Measurements from ENCODE around the gene NDUFA1. TPM values are rescaled to one million over a fixed set of nuclear protein-coding genes. Genes with fewer than 3 reads are reported as not detected.
"Not testable (repeated sequence)": the region's sequence is repeated elsewhere in the genome, so short reads cannot be mapped to it uniquely, and the experiment has no call there.

Gene NDUFA1
- total and polyA plus RNA-seq, 2 donors: 87.9 to 120 TPM

GRCh38 chrX:119885554-119886428 is 14.2 kb downstream of the NDUFA1 start:
- Histone ChIP-seq H3K4me1 (ENCODE audit: insufficient read depth) (no peaks in the 10 kb centered on the region), H3K36me3 (ENCODE audit: insufficient read depth) (no peaks in the 10 kb centered on the region), H3K27ac (ENCODE audit: low read depth) (no peak overlapping the region), H3K4me3 (ENCODE audit: low read depth, low read length) (no peak overlapping the region)
- WGBS: 86% methylated on average over 11 of the region's 11 CpGs
- no peak for DNase-seq (ENCODE audit: extremely low spot score)

- DNase-seq (ENCODE audit: extremely low spot score): no peak
- H3K27ac ChIP-seq (ENCODE audit: low read depth): no peak overlapping the region
- H3K36me3 ChIP-seq (ENCODE audit: insufficient read depth): no peaks in the 10 kb centered on the region
- no peaks in the 10 kb centered on the region for H3K4me1 ChIP-seq (ENCODE audit: insufficient read depth)
- WGBS: 5% methylated on average over 40 of the region's 40 CpGs
- no peak overlapping the region for H3K4me3 ChIP-seq (ENCODE audit: low read depth, low read length)
These were observed 16.2 kb downstream of the NDUFA1 start for GRCh38 chrX:119887721-119888425.

GRCh38 chrX:119890626-119891025 is 19.0 kb downstream of the NDUFA1 start:
- WGBS: 87% methylated on average over 32 of the region's 36 CpGs

GRCh38 chrX:119891961-119892692 is 20.5 kb downstream of the NDUFA1 start:
- H3K27ac ChIP-seq (ENCODE audit: low read depth); H3K4me1 ChIP-seq (ENCODE audit: insufficient read depth); H3K4me3 ChIP-seq (ENCODE audit: low read depth, low read length); DNase-seq (ENCODE audit: extremely low spot score); H3K36me3 ChIP-seq (ENCODE audit: insufficient read depth): not testable (repeated sequence)
- WGBS: 36% methylated on average over 16 of the region's 16 CpGs

More at GRCh38 chrX:119890626-119891025, 19.0 kb downstream of the NDUFA1 start:
- not testable (repeated sequence) for H3K36me3 ChIP-seq (ENCODE audit: insufficient read depth); H3K4me3 ChIP-seq (ENCODE audit: low read depth, low read length); H3K4me1 ChIP-seq (ENCODE audit: insufficient read depth); DNase-seq (ENCODE audit: extremely low spot score); H3K27ac ChIP-seq (ENCODE audit: low read depth)

GRCh38 chrX:119895843-119896326 is 24.3 kb downstream of the NDUFA1 start, which contains the start of gene AKAP14:
Gene AKAP14 (plus strand): TSS chrX:119895893. CDS start chrX:119903224, 7,331 bp downstream.
- Histone ChIP-seq H3K4me1 (ENCODE audit: insufficient read depth) (no peaks in the 10 kb centered on the region), H3K36me3 (ENCODE audit: insufficient read depth) (no peaks in the 10 kb centered on the region), H3K27ac (ENCODE audit: low read depth) (no peak within 1 kb of the TSS), H3K4me3 (ENCODE audit: low read depth, low read length) (no peak within 1 kb of the TSS)
- DNase-seq (ENCODE audit: extremely low spot score): no peak
- WGBS: 33% methylated on average over 4 of the region's 4 CpGs

GRCh38 chrX:119899125-119899524 is 27.5 kb downstream of the NDUFA1 start:
- 14% methylated on average over 2 of the region's 2 CpGs for WGBS
- no peaks in the 10 kb centered on the region for H3K36me3 ChIP-seq (ENCODE audit: insufficient read depth)
- DNase-seq (ENCODE audit: extremely low spot score): no peak
- no peaks in the 10 kb centered on the region for H3K4me1 ChIP-seq (ENCODE audit: insufficient read depth)
- no peak overlapping the region for H3K27ac ChIP-seq (ENCODE audit: low read depth)
- no peak overlapping the region for H3K4me3 ChIP-seq (ENCODE audit: low read depth, low read length)

GRCh38 chrX:119900976-119901375 is 29.3 kb downstream of the NDUFA1 start:
- WGBS: 63% methylated on average over 1 of the region's 1 CpG
- DNase-seq (ENCODE audit: extremely low spot score): no peak
- Histone ChIP-seq H3K4me3 (ENCODE audit: low read depth, low read length) (no peak overlapping the region), H3K27ac (ENCODE audit: low read depth) (no peak overlapping the region), H3K4me1 (ENCODE audit: insufficient read depth) (no peaks in the 10 kb centered on the region), H3K36me3 (ENCODE audit: insufficient read depth) (no peaks in the 10 kb centered on the region)

GRCh38 chrX:119916310-119916709 is 44.7 kb downstream of the NDUFA1 start:
- DNase-seq (ENCODE audit: extremely low spot score): no peak
- Histone ChIP-seq H3K27ac (ENCODE audit: low read depth) (no peak overlapping the region), H3K4me3 (ENCODE audit: low read depth, low read length) (no peak overlapping the region), H3K36me3 (ENCODE audit: insufficient read depth) (no peaks in the 10 kb centered on the region), H3K4me1 (ENCODE audit: insufficient read depth) (no peaks in the 10 kb centered on the region)
- 86% methylated on average over 5 of the region's 5 CpGs for WGBS

- H3K4me1 ChIP-seq (ENCODE audit: insufficient read depth): no peaks in the 10 kb centered on the region
- no peaks in the 10 kb centered on the region for H3K36me3 ChIP-seq (ENCODE audit: insufficient read depth)
- no peak for DNase-seq (ENCODE audit: extremely low spot score)
- WGBS: 90% methylated on average over 2 of the region's 2 CpGs
- no peak overlapping the region for H3K4me3 ChIP-seq (ENCODE audit: low read depth, low read length)
- H3K27ac ChIP-seq (ENCODE audit: low read depth): no peak overlapping the region
These were observed 46.2 kb downstream of the NDUFA1 start for GRCh38 chrX:119917877-119918276.

- Histone ChIP-seq H3K36me3 (ENCODE audit: insufficient read depth) (no peaks in the 10 kb centered on the region), H3K27ac (ENCODE audit: low read depth) (no peak overlapping the region), H3K4me3 (ENCODE audit: low read depth, low read length) (no peak overlapping the region), H3K4me1 (ENCODE audit: insufficient read depth) (no peaks in the 10 kb centered on the region)
- no peak for DNase-seq (ENCODE audit: extremely low spot score)
- 84% methylated on average over 5 of the region's 5 CpGs for WGBS
These were observed 48.4 kb downstream of the NDUFA1 start for GRCh38 chrX:119919835-119920585.

- WGBS: 97% methylated on average over 7 of the region's 7 CpGs
- not testable (repeated sequence) for H3K27ac ChIP-seq (ENCODE audit: low read depth); H3K4me3 ChIP-seq (ENCODE audit: low read depth, low read length)
These were observed 50.8 kb downstream of the NDUFA1 start for GRCh38 chrX:119922391-119922790.

More at GRCh38 chrX:119922391-119922790, 50.8 kb downstream of the NDUFA1 start:
- DNase-seq (ENCODE audit: extremely low spot score); H3K4me1 ChIP-seq (ENCODE audit: insufficient read depth); H3K36me3 ChIP-seq (ENCODE audit: insufficient read depth): not testable (repeated sequence)
